Uterus (tissue), 4 donors: ENCODE data around the gene NUMA1. TPM values are rescaled to one million over a fixed set of nuclear protein-coding genes. Genes with fewer than 3 reads are reported as not detected.

Experiments
- DNase-seq, 2 donors: peaks; one replicate each; pipeline ENCODE4 v3.0.0-alpha.2; 2019 to 2020
- H3K27ac ChIP-seq, 2 donors: fragments of 200-600 bp; sonication (generic); 1 replicate in 1 of 2; 2 replicates in 1 of 2; pipeline ENCODE4 v1.5.1; 2016 to 2018
- H3K27me3 ChIP-seq, 2 donors: fragments of 200-600 bp; sonication (generic); one replicate each; pipeline ENCODE4 v1.5.1; 2018 to 2019; ENCODE audit warnings: control low read depth in 1 of 2
- H3K36me3 ChIP-seq, 2 donors: fragments of 200-600 bp; sonication (generic); one replicate each; pipeline ENCODE4 v1.5.1; 2019; ENCODE audit warnings: control low read depth in 1 of 2
- H3K4me1 ChIP-seq, 2 donors: fragments of 200-600 bp; sonication (generic); one replicate each; pipeline ENCODE4 v1.5.1; 2018 to 2019; ENCODE audit warnings: control low read depth in 1 of 2
- H3K4me3 ChIP-seq, 2 donors: fragments of 200-600 bp; sonication (generic); 1 replicate in 1 of 2; 2 replicates in 1 of 2; pipeline ENCODE4 v1.5.1; 2018 to 2019; ENCODE audit warnings: mild to moderate bottlenecking in 1 of 2
- H3K9me3 ChIP-seq, 2 donors: fragments of 200-600 bp; sonication (generic); one replicate each; pipeline ENCODE4 v1.5.1; 2019; ENCODE audit warnings: control low read depth in 1 of 2
- POLR2A ChIP-seq, 2 donors: fragments of 450-650 bp; IDR thresholded peaks; one replicate each; pipeline ENCODE4 v1.6.1; 2016; ENCODE audit warnings: antibody characterized with exemption in 2 of 2, mild to moderate bottlenecking in 1 of 2, moderate library complexity in 1 of 2
- intact Hi-C: fragments of 100-400 bp; cut with DNase I; formaldehyde crosslinking; loops from one replicate; pipeline ENCODE4 v1.15.1; 2023; ENCODE audit warnings: low total_unique reads
- total RNA-seq, 4 donors: library from RNA; depleted of rRNA in 3 of 4; stranded (reverse); fragments of >200 nt in 3 of 4; gene quantifications; one replicate each; pipeline versions ENCODE4 v1.1.0 to v1.2.4, GENCODE V29; 2014 to 2023
- TF ChIP-seq, protein P1 (sequence below), 4 experiments: fragments of 200-600 bp in 2 of 4; fragments of 450-650 bp in 2 of 4; sonication (generic) in 2 of 4; IDR thresholded peaks; one replicate each; pipeline ENCODE4 v1.5.1; 2016 to 2019; ENCODE audit warnings: antibody characterized with exemption in 4 of 4, mild to moderate bottlenecking in 2 of 4, moderate library complexity in 1 of 4
- donor health status: DM: yes; HTN: yes; CAD: no.

The NUMA1 gene
- total RNA-seq, 4 donors from 2014 or later = 159 to 365 (median 303) TPM

DNA sequence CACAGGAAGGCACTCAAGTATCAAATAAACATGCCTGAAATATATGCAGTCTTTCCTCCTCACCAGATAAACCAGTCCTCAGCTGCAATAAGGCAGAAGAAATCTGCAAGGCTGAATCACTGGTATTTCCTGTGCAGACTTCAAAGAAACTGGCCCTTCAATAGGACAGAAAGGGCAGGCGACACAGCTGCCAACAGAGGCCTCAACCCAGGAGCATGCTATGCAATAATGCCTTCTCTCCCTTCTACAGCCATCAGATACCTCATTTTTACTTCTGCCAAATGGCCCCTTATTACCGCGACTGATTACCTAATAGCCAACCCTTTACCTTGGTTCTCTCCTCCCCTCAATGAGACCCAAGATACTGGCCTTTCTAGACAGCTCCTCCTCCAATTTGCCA, 8.0 kb downstream of the NUMA1 start:
- no peak for DNase-seq
- Histone ChIP-seq H3K36me3 (no peaks in the 10 kb centered on the region), H3K27ac (peak overlapping the region; percentile 25 to 82), H3K27me3 (no peaks in the 10 kb centered on the region), H3K9me3 (no peaks in the 10 kb centered on the region), H3K4me3 (no peak overlapping the region), H3K4me1 (peaks cover 0 to 15% of the 10 kb centered on the region in 2 donors)
- TF ChIP-seq, protein P1, sequence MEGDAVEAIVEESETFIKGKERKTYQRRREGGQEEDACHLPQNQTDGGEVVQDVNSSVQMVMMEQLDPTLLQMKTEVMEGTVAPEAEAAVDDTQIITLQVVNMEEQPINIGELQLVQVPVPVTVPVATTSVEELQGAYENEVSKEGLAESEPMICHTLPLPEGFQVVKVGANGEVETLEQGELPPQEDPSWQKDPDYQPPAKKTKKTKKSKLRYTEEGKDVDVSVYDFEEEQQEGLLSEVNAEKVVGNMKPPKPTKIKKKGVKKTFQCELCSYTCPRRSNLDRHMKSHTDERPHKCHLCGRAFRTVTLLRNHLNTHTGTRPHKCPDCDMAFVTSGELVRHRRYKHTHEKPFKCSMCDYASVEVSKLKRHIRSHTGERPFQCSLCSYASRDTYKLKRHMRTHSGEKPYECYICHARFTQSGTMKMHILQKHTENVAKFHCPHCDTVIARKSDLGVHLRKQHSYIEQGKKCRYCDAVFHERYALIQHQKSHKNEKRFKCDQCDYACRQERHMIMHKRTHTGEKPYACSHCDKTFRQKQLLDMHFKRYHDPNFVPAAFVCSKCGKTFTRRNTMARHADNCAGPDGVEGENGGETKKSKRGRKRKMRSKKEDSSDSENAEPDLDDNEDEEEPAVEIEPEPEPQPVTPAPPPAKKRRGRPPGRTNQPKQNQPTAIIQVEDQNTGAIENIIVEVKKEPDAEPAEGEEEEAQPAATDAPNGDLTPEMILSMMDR (IDR thresholded peaks at IDR 0.05) = no peak
- TF ChIP-seq POLR2A (IDR thresholded peaks at IDR 0.05) = no peak
- intact Hi-C loops = no loop called here

DNA sequence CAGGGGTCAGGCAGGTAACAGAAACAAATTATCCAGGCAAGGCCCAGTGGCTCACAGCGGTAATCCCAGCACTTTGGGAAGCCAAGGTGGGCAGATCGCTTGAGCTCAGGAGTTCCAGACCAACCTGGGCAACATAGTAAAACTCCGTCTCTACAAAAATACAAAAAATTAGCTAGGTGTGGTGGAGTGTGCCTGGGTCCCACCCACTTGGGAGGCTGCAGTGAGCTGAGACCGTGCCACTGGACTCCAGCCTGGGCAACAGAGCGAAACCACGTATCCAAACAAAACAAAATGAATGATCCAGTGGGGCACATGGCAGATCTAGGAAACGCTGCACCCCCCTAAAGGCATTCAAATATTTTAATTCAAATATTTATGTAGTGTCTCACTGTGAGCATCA, 9.9 kb downstream of the NUMA1 start:
- peaks cover 0 to 15% of the 10 kb centered on the region in 2 donors for H3K4me1 ChIP-seq
- H3K27ac ChIP-seq = peak overlapping the region; percentile 80 to 82
- TF ChIP-seq, protein P1 (IDR thresholded peaks at IDR 0.05) = no peak
- TF ChIP-seq POLR2A (IDR thresholded peaks at IDR 0.05) = no peak
- no peaks in the 10 kb centered on the region for H3K9me3 ChIP-seq
- DNase-seq = no peak
- intact Hi-C loops = no loop called here
- H3K36me3 ChIP-seq = no peaks in the 10 kb centered on the region
- no peak overlapping the region for H3K4me3 ChIP-seq
- no peaks in the 10 kb centered on the region for H3K27me3 ChIP-seq

DNA sequence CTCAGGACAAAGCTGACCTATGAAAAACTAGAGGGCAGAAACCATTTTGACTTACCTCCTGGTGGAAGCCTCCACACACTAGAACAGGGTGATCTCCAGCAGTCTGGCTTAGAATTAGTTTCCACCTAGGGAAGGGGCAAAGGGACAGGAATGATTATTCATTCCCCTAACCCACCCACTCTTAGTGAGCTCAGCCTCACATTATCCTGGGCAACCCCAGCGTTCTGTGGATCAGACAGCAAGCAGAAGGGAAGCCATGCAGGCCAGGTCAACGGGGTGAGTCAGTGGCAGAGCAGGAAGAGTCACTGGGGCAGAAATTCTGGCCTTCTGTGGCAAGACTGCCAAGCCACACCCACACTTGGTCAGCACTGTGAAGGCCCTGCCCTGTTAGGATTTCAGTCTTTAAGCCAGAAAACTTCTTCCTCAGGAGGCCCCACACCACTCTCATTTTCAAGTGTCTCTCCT, 10.5 kb downstream of the NUMA1 start:
- peaks cover 0 to 15% of the 10 kb centered on the region in 2 donors for H3K4me1 ChIP-seq
- intact Hi-C loops = no loop called here
- no peaks in the 10 kb centered on the region for H3K27me3 ChIP-seq
- H3K27ac ChIP-seq = peak overlapping the region; percentile 80 to 82
- peak; percentile 80 to 86 for DNase-seq
- TF ChIP-seq POLR2A (IDR thresholded peaks at IDR 0.05) = peak in 1 of 2 donors; percentile 18
- TF ChIP-seq, protein P1 (IDR thresholded peaks at IDR 0.05) = no peak
- no peaks in the 10 kb centered on the region for H3K9me3 ChIP-seq
- H3K4me3 ChIP-seq = no peak overlapping the region
- H3K36me3 ChIP-seq = no peaks in the 10 kb centered on the region

DNA sequence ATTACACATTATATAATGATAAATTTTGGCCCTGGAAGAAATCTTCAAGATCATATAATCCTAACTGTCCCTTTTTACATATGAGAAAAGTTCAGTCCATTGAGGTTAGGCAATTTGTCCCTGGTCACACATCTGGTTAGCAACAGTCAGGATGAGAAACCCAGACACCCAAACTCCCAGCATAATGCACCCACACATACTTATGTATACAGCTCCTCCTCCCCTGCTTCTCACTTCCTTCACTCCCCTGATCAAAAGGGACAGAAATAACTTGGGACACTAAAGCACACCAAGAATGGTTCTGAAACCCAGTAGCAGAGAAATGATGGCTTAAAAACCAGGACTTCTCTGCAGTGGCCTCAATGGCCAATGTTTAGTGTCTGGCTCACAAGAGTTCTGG, 11.1 kb downstream of the NUMA1 start:
- H3K4me3 ChIP-seq = no peak overlapping the region

DNA sequence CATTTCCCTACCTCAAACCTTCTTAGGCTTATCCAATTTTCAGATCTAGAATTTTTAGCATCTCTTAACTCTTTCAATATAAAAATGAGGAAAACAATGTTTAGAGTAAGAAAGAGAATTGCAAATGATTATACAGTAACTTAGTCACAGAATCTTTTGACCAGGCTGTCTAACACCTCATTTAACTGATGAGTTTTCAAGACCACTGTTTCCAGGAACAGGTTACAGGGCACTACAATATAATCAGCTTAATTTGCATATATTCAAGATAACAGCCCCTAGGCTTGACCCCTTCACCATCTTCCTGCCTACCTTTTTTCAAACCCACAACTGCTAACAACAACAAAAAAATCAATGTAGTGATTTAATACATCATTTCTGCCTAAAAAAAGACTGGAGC, 12.7 kb downstream of the NUMA1 start:
- H3K27ac ChIP-seq = peak overlapping the region; percentile 80 to 82
- DNase-seq = no peak

More for the DNA sequence above, 11.1 kb downstream of the NUMA1 start:
- peak overlapping the region; percentile 80 to 82 for H3K27ac ChIP-seq
- H3K36me3 ChIP-seq = no peaks in the 10 kb centered on the region
- peaks cover 0 to 15% of the 10 kb centered on the region in 2 donors for H3K4me1 ChIP-seq
- intact Hi-C loops = no loop called here
- no peaks in the 10 kb centered on the region for H3K9me3 ChIP-seq
- DNase-seq = no peak
- H3K27me3 ChIP-seq = no peaks in the 10 kb centered on the region
- no peak for TF ChIP-seq POLR2A (IDR thresholded peaks at IDR 0.05)
- TF ChIP-seq, protein P1 (IDR thresholded peaks at IDR 0.05) = no peak

More for the DNA sequence above, 12.7 kb downstream of the NUMA1 start:
- no peaks in the 10 kb centered on the region for H3K27me3 ChIP-seq
- H3K36me3 ChIP-seq = no peaks in the 10 kb centered on the region
- intact Hi-C loops = no loop called here
- H3K4me1 ChIP-seq = peaks cover 0 to 15% of the 10 kb centered on the region in 2 donors
- H3K9me3 ChIP-seq = no peaks in the 10 kb centered on the region
- TF ChIP-seq POLR2A (IDR thresholded peaks at IDR 0.05) = no peak
- TF ChIP-seq, protein P1 (IDR thresholded peaks at IDR 0.05) = no peak
- H3K4me3 ChIP-seq = no peak overlapping the region
